Epithelial cell of esophagus (primary cell): Measurements from ENCODE around the gene SUCLG2.

Experiments used
- DNase-seq: peaks from one replicate; pipeline ENCODE4 v3.0.0; 2010; ENCODE audit warnings: low read depth
- H3K4me3 ChIP-seq: 2 replicates; pipeline ENCODE4 v1.5.1; 2011; ENCODE audit warnings: mild to moderate bottlenecking, low read length, control low read depth
- CTCF ChIP-seq: IDR thresholded peaks from 2 replicates; pipeline ENCODE4 v1.5.1; 2011; ENCODE audit warnings: low read depth, mild to moderate bottlenecking, low read length, control low read depth, inconsistent platforms; ENCODE audit not compliant: insufficient read depth; ENCODE audit errors: missing control alignments

The SUCLG2 gene

GRCh38 chr3:67630666-67631362 lies 23.6 kb downstream of the SUCLG2 start:
- no peak for TF ChIP-seq CTCF
- no peak overlapping the region for H3K4me3 ChIP-seq
- no peak for DNase-seq

GRCh38 chr3:67624687-67625086 lies 29.7 kb downstream of the SUCLG2 start:
- TF ChIP-seq CTCF: no peak
- no peak for DNase-seq
- H3K4me3 ChIP-seq: no peak overlapping the region

- no peak for DNase-seq
- TF ChIP-seq CTCF: no peak
- no peak overlapping the region for H3K4me3 ChIP-seq
These were observed 30.3 kb downstream of the SUCLG2 start for GRCh38 chr3:67624078-67624477.

- TF ChIP-seq CTCF: no peak
- H3K4me3 ChIP-seq: no peak overlapping the region
- DNase-seq: no peak
These were observed 31.8 kb downstream of the SUCLG2 start for GRCh38 chr3:67622652-67623051.

GRCh38 chr3:67620869-67621268 lies 33.5 kb downstream of the SUCLG2 start:
- DNase-seq: no peak
- no peak for TF ChIP-seq CTCF
- H3K4me3 ChIP-seq: no peak overlapping the region

GRCh38 chr3:67619991-67620390 lies 34.4 kb downstream of the SUCLG2 start:
- TF ChIP-seq CTCF: no peak
- no peak for DNase-seq
- no peak overlapping the region for H3K4me3 ChIP-seq

- TF ChIP-seq CTCF: no peak
- DNase-seq: no peak
These were observed 36.9 kb downstream of the SUCLG2 start for GRCh38 chr3:67617518-67617917.

More at GRCh38 chr3:67617518-67617917, 36.9 kb downstream of the SUCLG2 start:
- H3K4me3 ChIP-seq: no peak overlapping the region
